H1 (cell line): ENCODE data around the gene RTKN2. TPM values are rescaled to one million over a fixed set of nuclear protein-coding genes. Genes with fewer than 3 reads are reported as not detected.

Experiments
- CBX5 ChIP-seq: fragments of 300-800, 300-1000 bp; sonication (generic); IDR thresholded peaks from 2 replicates; pipeline ENCODE4 v1.7.1; 2016; ENCODE audit warnings: antibody characterized with exemption, low read length, low read depth
- CREB1 ChIP-seq: IDR thresholded peaks from 2 replicates; pipeline ENCODE4 v1.6.1; 2012; ENCODE audit warnings: inconsistent platforms
- EP300 ChIP-seq, 2 experiments: IDR thresholded peaks; 1 replicate in 1 of 2; 2 replicates in 1 of 2; pipeline ENCODE4 v1.6.1; 2011 to 2012; ENCODE audit warnings: low read depth in 2 of 2, low read length in 2 of 2, mild to moderate bottlenecking in 2 of 2, borderline replicate concordance in 1 of 2, inconsistent platforms in 1 of 2, moderate library complexity in 1 of 2
- GABPA ChIP-seq: IDR thresholded peaks from 2 replicates; pipeline ENCODE4 v1.6.1; 2011; ENCODE audit warnings: mild to moderate bottlenecking, low read length, moderate library complexity, borderline replicate concordance; ENCODE audit not compliant: insufficient read depth
- HDAC2 ChIP-seq, 2 experiments: fragments of 300-600 bp in 1 of 2; sonication (generic) in 1 of 2; IDR thresholded peaks; 2 replicates each; pipeline ENCODE4 v1.6.1; 2011 to 2012; ENCODE audit warnings: low read depth in 2 of 2, low read length in 2 of 2, mild to moderate bottlenecking in 2 of 2, moderate library complexity in 2 of 2, borderline replicate concordance in 1 of 2, inconsistent platforms in 1 of 2
- HDAC6 ChIP-seq: IDR thresholded peaks from one replicate; pipeline ENCODE4 v1.7.1; 2012; ENCODE audit warnings: low read depth, mild to moderate bottlenecking, inconsistent platforms, low read length, moderate library complexity
- KDM4A ChIP-seq: IDR thresholded peaks from one replicate; pipeline ENCODE4 v1.7.1; 2012; ENCODE audit warnings: low read depth, mild to moderate bottlenecking, moderate library complexity, low read length, inconsistent platforms; ENCODE audit not compliant: severe bottlenecking
- KDM5A ChIP-seq: fragments of 200-600 bp; IDR thresholded peaks from 2 replicates; pipeline ENCODE4 v1.7.1; 2012; ENCODE audit warnings: mild to moderate bottlenecking, low read length, inconsistent platforms, mixed read lengths
- MAFK ChIP-seq: IDR thresholded peaks from 2 replicates; pipeline ENCODE4 v1.6.1; 2012; ENCODE audit warnings: low read depth, mild to moderate bottlenecking, improper control_type of control experiment, low read length
- POLR2AphosphoS5 ChIP-seq: IDR thresholded peaks from 2 replicates; pipeline ENCODE4 v1.6.1; 2011; ENCODE audit warnings: low read depth, low read length
- RNF2 ChIP-seq: fragments of 200-900, 300-1000 bp; sonication (generic); IDR thresholded peaks from 2 replicates; pipeline ENCODE4 v1.7.1; 2016; ENCODE audit warnings: borderline replicate concordance, low read depth, mild to moderate bottlenecking, antibody characterized with exemption, low read length; ENCODE audit not compliant: poor library complexity, severe bottlenecking; ENCODE audit errors: missing control alignments
- RXRA ChIP-seq: IDR thresholded peaks from 2 replicates; pipeline ENCODE4 v1.6.1; 2011; ENCODE audit warnings: low read depth, mild to moderate bottlenecking, low read length, moderate library complexity; ENCODE audit not compliant: insufficient read depth
- SIN3A ChIP-seq, 2 experiments: IDR thresholded peaks in 1 of 2; conservative IDR thresholded peaks in 1 of 2; 2 replicates each; pipeline ENCODE4 v1.6.1; 2011 to 2012; ENCODE audit warnings: low read length in 2 of 2, improper control_type of control experiment in 1 of 2, low read depth in 1 of 2, mild to moderate bottlenecking in 1 of 2
- SIX5 ChIP-seq: IDR thresholded peaks from 2 replicates; pipeline ENCODE4 v1.6.1; 2011; ENCODE audit warnings: mild to moderate bottlenecking, low read depth, low read length
- SUZ12 ChIP-seq: fragments of 200-600 bp; sonication (generic); IDR thresholded peaks from 2 replicates; pipeline ENCODE4 v1.6.1; 2012; ENCODE audit warnings: mild to moderate bottlenecking, inconsistent platforms, low read length, moderate library complexity, mixed read lengths
- TAF7 ChIP-seq: optimal IDR thresholded peaks from 2 replicates; pipeline ENCODE3; 2011; ENCODE audit warnings: low read depth, mild to moderate bottlenecking, inconsistent platforms, low read length, moderate library complexity, borderline replicate concordance
- polyA plus RNA-seq, 7 experiments: library from polyadenylated mRNA; depleted of rRNA in 3 of 7; stranded (reverse) in 5 of 7; unstranded in 2 of 7; fragments of >200 nt in 5 of 7; fragments of 200-250 nt in 2 of 7; gene quantifications; 1 replicate in 5 of 7; 2 replicates in 1 of 7; 4 replicates in 1 of 7; pipeline versions ENCODE4 v1.2.1 to v1.2.3, GENCODE V29; 2011 to 2013; ENCODE audit warnings: missing spikeins in 2 of 7, mixed read lengths in 2 of 7
- total RNA-seq: library from RNA; stranded (reverse); fragmentation: NEBNext Ultra II Directional; extraction: Animal tissue kit (Norgen Biotek cat#: 25700); gene quantifications from 2 replicates; pipeline ENCODE4 v1.2.1, GENCODE V29; 2021
- TF ChIP-seq, protein P1 (sequence below): IDR thresholded peaks from 2 replicates; pipeline ENCODE4 v1.6.1; 2012; ENCODE audit warnings: low read length, inconsistent platforms
- TF ChIP-seq, protein P2 (sequence below): IDR thresholded peaks from 2 replicates; pipeline ENCODE4 v1.6.1; 2012; ENCODE audit warnings: inconsistent platforms
- TF ChIP-seq, protein P3 (sequence below): IDR thresholded peaks from 2 replicates; pipeline ENCODE4 v1.6.1; 2012; ENCODE audit warnings: inconsistent platforms

The RTKN2 gene
- total and polyA plus RNA-seq, 2 of the 8 experiments (the other 6 are each of a cell fraction or from before 2014, with no cell fraction given) = 5.1 to 24.6 TPM

DNA sequence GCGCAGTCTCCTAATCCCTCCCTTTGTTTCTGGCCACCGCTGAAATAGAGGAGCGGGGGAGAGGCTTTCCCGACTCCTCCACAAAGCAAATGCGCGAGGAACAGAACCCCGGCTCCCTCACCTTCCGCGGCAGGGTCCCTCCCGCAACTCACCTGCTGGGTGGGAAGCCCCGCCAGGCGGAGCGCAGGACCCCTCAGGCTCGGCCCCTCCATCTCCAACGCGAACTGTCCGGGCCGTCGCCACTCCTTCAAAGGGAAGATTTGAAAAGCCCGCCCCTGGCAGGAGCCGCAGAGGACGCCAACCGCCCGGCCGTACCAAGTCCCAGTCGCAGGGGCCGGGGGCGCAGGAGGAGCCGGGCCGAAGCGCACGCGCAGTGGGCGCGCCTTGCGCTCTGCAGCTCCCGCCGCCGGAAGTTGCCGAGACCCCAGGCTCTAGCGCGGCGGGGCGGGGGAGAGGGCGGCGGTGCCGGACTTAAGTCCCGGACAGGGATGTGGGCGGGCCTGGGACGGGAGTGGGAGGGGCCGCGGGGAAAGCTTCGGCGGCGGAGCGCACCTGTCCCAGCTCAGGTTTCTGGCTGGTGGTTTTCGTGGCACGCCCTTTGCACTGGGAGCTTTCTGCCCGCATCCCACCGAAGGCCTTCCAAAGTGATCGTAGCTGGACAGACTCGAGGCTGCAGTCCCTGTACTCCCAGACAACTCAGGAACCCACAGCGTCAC lies at the start of gene RTKN2 (continued):
- TF ChIP-seq CBX5 (no peak), RNF2 (no peak), EP300 (IDR thresholded peaks at IDR 0.05; ENCODE audit: borderline replicate concordance in 1 of 2, low read depth in 2 of 2, low read length in 2 of 2) (peak in 1 of 2 experiments; percentile 97; a peak in 2 of 3 replicates), KDM4A (peak; percentile 99), POLR2AphosphoS5 (peak; percentile 32; the same call in 1 of the 2 replicates), CREB1 (no peak), GABPA (peak; percentile 55; the same call in 1 of the 2 replicates), SIX5 (no peak; the same call in 1 of the 2 replicates), SIN3A (conservative IDR thresholded peaks at IDR 0.05 in 1 of 2, IDR thresholded peaks at IDR 0.05 in 1 of 2; ENCODE audit: low read depth in 1 of 2, low read length in 2 of 2) (peak; percentile 30 to 91; a peak in 1 of 4 replicates), HDAC6 (no peak), MAFK (no peak), KDM5A (no peak), TAF7 (peak; percentile 76), SUZ12 (no peak), RXRA (no peak), HDAC2 (IDR thresholded peaks at IDR 0.05; ENCODE audit: borderline replicate concordance in 1 of 2, low read depth in 2 of 2, low read length in 2 of 2) (0 out of 4 replicates have a peak, but pooled peaks of 1 of the 2 experiments have one; percentile 73)
- TF ChIP-seq, protein P1, sequence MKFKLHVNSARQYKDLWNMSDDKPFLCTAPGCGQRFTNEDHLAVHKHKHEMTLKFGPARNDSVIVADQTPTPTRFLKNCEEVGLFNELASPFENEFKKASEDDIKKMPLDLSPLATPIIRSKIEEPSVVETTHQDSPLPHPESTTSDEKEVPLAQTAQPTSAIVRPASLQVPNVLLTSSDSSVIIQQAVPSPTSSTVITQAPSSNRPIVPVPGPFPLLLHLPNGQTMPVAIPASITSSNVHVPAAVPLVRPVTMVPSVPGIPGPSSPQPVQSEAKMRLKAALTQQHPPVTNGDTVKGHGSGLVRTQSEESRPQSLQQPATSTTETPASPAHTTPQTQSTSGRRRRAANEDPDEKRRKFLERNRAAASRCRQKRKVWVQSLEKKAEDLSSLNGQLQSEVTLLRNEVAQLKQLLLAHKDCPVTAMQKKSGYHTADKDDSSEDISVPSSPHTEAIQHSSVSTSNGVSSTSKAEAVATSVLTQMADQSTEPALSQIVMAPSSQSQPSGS = no peak
- TF ChIP-seq, protein P2, sequence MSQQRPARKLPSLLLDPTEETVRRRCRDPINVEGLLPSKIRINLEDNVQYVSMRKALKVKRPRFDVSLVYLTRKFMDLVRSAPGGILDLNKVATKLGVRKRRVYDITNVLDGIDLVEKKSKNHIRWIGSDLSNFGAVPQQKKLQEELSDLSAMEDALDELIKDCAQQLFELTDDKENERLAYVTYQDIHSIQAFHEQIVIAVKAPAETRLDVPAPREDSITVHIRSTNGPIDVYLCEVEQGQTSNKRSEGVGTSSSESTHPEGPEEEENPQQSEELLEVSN = peak; percentile 67
- TF ChIP-seq, protein P3, sequence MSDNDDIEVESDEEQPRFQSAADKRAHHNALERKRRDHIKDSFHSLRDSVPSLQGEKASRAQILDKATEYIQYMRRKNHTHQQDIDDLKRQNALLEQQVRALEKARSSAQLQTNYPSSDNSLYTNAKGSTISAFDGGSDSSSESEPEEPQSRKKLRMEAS = peak; percentile 67
